WERI-Rb-1 (cell line): ENCODE results near the gene DNAJC5.

Experiments used
- DNase-seq: peaks from one replicate; pipeline ENCODE4 v3.0.0-alpha.2; 2020
- H3K27ac ChIP-seq: fragments of 250-450 bp; sonication (Bioruptor Pico); 2 replicates; pipeline ENCODE4 v1.5.1; 2020; ENCODE audit warnings: mild to moderate bottlenecking, moderate library complexity
- H3K27me3 ChIP-seq: fragments of 250-450 bp; sonication (Bioruptor Pico); 2 replicates; pipeline ENCODE4 v1.5.1; 2021; ENCODE audit warnings: mild to moderate bottlenecking, low read depth, moderate library complexity; ENCODE audit not compliant: insufficient read depth, severe bottlenecking
- H3K36me3 ChIP-seq: fragments of 250-450 bp; sonication (Bioruptor Pico); 2 replicates; pipeline ENCODE4 v1.5.1; 2020; ENCODE audit warnings: mild to moderate bottlenecking, moderate library complexity
- H3K4me3 ChIP-seq: 2 replicates; pipeline ENCODE4 v1.5.1; 2011; ENCODE audit warnings: low read depth, mild to moderate bottlenecking, control low read depth, low read length
- H3K9me3 ChIP-seq: fragments of 250-450 bp; sonication (Bioruptor Pico); 2 replicates; pipeline ENCODE4 v1.5.1; 2021; ENCODE audit warnings: mild to moderate bottlenecking, moderate library complexity; ENCODE audit not compliant: severe bottlenecking
- CTCF ChIP-seq: IDR thresholded peaks from 2 replicates; pipeline ENCODE4 v1.5.1; 2011; ENCODE audit warnings: low read depth, mild to moderate bottlenecking, control low read depth, inconsistent platforms, low read length

The DNAJC5 gene

GRCh38 chr20:63889241-63890200 lies 5.4 kb upstream of the DNAJC5 start:
- DNase-seq: no peak
- Histone ChIP-seq H3K36me3 (no peaks in the 10 kb centered on the region), H3K9me3 (no peaks in the 10 kb centered on the region), H3K4me3 (no peak overlapping the region), H3K27me3 (no peaks in the 10 kb centered on the region), H3K27ac (no peak overlapping the region)
- no peak for TF ChIP-seq CTCF

GRCh38 chr20:63890201-63890576 lies 4.7 kb upstream of the DNAJC5 start:
- H3K9me3 ChIP-seq: no peaks in the 10 kb centered on the region
- H3K4me3 ChIP-seq: no peak overlapping the region
- no peaks in the 10 kb centered on the region for H3K36me3 ChIP-seq
- H3K27me3 ChIP-seq: no peaks in the 10 kb centered on the region
- no peak for DNase-seq
- H3K27ac ChIP-seq: no peak overlapping the region
- TF ChIP-seq CTCF: no peak

GRCh38 chr20:63890616-63891015 lies 4.3 kb upstream of the DNAJC5 start:
- DNase-seq: no peak
- TF ChIP-seq CTCF: no peak
- no peaks in the 10 kb centered on the region for H3K36me3 ChIP-seq
- no peak overlapping the region for H3K4me3 ChIP-seq
- no peaks in the 10 kb centered on the region for H3K9me3 ChIP-seq
- H3K27ac ChIP-seq: no peak overlapping the region
- H3K27me3 ChIP-seq: no peaks in the 10 kb centered on the region

GRCh38 chr20:63891061-63892002 lies 3.6 kb upstream of the DNAJC5 start:
- no peak for TF ChIP-seq CTCF
- Histone ChIP-seq H3K4me3 (no peak overlapping the region), H3K36me3 (no peaks in the 10 kb centered on the region), H3K27me3 (no peaks in the 10 kb centered on the region), H3K9me3 (no peaks in the 10 kb centered on the region), H3K27ac (no peak overlapping the region)
- DNase-seq: peak; percentile 11

- Histone ChIP-seq H3K36me3 (no peaks in the 10 kb centered on the region; the same call in 1 of the 2 replicates), H3K27ac (no peak overlapping the region)
Measured at GRCh38 chr20:63892402-63892801, 2.5 kb upstream of the DNAJC5 start.

More at GRCh38 chr20:63892402-63892801, 2.5 kb upstream of the DNAJC5 start:
- no peaks in the 10 kb centered on the region for H3K9me3 ChIP-seq
- TF ChIP-seq CTCF: no peak
- no peak overlapping the region for H3K4me3 ChIP-seq
- no peak for DNase-seq
- no peaks in the 10 kb centered on the region for H3K27me3 ChIP-seq
